Keratinocyte (primary cell): ENCODE results near the gene ATG2B.

Experiments used
- EZH2 ChIP-seq: IDR thresholded peaks from one replicate; pipeline ENCODE4 v1.6.1; 2012; ENCODE audit warnings: inconsistent platforms, mild to moderate bottlenecking, low read length, moderate library complexity
- TF ChIP-seq, protein P1 (sequence below), 3 experiments: IDR thresholded peaks in 1 of 3; conservative IDR thresholded peaks in 1 of 3; optimal IDR thresholded peaks in 1 of 3; 2 replicates in 2 of 3; 3 replicates in 1 of 3; pipeline versions ENCODE3 to v1.5.1; 2011; ENCODE audit warnings: low read length in 3 of 3, mild to moderate bottlenecking in 3 of 3, moderate library complexity in 2 of 3, control low read depth in 1 of 3, inconsistent platforms in 1 of 3; ENCODE audit not compliant: insufficient read depth in 2 of 3; ENCODE audit errors: extremely low read depth in 1 of 3

DNA sequence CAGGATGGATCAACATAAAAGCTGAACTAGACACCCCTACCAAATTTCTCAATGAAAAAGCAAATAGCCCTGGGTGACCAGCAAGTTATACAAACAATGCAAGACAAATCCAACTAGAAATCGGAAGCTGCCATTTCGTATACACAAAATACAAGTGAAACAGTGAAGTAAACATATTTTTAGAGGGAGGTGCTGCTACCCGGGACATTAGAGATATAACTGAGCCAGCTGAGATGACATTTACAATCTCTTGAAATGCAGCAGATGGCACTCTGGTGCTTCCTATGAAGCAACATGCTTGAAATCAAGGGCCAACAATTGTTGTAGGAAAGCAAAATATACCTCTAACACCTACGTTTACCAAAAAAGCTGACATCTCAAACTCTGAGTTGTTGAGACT, 81.7 kb downstream of the ATG2B start:
- TF ChIP-seq, protein P1, sequence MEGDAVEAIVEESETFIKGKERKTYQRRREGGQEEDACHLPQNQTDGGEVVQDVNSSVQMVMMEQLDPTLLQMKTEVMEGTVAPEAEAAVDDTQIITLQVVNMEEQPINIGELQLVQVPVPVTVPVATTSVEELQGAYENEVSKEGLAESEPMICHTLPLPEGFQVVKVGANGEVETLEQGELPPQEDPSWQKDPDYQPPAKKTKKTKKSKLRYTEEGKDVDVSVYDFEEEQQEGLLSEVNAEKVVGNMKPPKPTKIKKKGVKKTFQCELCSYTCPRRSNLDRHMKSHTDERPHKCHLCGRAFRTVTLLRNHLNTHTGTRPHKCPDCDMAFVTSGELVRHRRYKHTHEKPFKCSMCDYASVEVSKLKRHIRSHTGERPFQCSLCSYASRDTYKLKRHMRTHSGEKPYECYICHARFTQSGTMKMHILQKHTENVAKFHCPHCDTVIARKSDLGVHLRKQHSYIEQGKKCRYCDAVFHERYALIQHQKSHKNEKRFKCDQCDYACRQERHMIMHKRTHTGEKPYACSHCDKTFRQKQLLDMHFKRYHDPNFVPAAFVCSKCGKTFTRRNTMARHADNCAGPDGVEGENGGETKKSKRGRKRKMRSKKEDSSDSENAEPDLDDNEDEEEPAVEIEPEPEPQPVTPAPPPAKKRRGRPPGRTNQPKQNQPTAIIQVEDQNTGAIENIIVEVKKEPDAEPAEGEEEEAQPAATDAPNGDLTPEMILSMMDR (optimal IDR thresholded peaks at IDR 0.05 in 1 of 3, IDR thresholded peaks at IDR 0.05 in 1 of 3, conservative IDR thresholded peaks at IDR 0.05 in 1 of 3; ENCODE audit: extremely low read depth in 1 of 3, insufficient read depth in 2 of 3, low read length in 3 of 3): no peak
- TF ChIP-seq EZH2: no peak
